DLD1 (cell line): ENCODE measurements around the gene LILRA6.
"Not testable (repeated sequence)": the region's sequence is repeated elsewhere in the genome, so short reads cannot be mapped to it uniquely, and the experiment has no call there.

ENCODE experiments used
- in situ Hi-C: cut with HindIII; loops from 2 replicates; pipeline ENCODE4 v1.10.0; 2017; ENCODE audit warnings: low sequenced_read_pairs

LILRA6 gene

GRCh38 chr19:54233941-54234340, 8.6 kb downstream of the LILRA6 start:
- in situ Hi-C loops = no loop called here

DNA sequence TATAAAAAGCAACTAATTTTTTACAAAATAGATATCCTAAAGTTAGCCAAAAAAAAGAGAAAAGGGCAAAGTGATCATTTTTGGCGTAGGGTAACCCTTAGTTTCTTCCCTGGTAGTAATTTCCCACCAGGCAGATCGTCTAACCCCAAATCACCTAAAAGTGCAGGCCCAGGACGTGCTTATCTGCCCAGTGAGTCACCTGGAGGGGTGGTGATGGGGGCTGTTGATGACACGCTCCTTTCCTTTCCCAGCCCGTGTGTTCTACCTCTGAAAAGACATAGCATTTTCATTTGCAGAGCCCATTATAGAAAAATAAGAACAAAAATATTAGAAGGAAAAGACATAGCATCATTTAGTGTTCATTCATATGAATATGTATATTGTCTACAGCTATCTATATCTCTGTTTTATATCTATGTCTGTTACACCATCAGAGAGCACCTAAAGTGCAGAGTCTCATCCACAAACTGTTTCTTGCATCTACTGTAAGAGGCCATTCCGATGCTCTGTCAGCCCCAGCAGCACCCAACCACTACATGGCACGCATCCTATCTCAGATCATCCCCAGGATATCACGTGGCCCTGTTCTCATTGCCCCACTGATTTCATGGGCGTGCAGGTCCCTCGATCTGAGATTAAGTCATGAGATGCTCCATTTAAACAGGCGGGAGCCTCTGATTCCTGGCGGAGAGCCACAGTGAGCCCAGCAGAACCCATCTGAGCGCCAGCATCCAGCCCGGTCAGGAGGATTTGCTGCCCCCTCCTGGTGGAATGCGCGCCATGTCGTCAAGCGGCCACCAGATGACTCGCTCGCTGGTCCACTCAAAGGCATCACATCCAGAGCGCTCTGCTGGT, 11.3 kb downstream of the LILRA6 start:
- in situ Hi-C loops = no loop called here

DNA sequence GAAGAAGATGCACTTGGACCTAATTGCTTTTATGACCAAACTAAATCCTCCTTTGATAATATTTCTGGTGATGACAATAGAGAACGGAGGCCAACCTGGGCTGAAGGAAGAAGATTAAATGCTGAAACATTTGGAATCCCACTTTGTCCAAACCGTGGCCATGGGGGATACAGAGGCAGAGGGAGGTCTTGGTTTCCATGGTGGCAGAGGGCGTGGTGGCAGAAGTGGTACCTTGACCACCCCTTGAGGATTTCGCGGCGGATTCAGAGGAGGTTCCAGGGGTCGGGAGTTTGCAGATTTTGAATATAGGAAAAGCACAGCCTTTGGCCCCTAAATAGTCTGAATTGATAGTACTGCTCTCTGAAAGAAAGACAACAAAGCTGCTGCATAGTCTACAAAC, 12.6 kb downstream of the LILRA6 start:
- in situ Hi-C loops = no loop called here

- in situ Hi-C loops = no loop called here
Observed at GRCh38 chr19:54229146-54229545, 13.4 kb downstream of the LILRA6 start.

- in situ Hi-C loops = not testable (repeated sequence)
Observed at GRCh38 chr19:54224619-54225018, 18.0 kb downstream of the LILRA6 start.

DNA sequence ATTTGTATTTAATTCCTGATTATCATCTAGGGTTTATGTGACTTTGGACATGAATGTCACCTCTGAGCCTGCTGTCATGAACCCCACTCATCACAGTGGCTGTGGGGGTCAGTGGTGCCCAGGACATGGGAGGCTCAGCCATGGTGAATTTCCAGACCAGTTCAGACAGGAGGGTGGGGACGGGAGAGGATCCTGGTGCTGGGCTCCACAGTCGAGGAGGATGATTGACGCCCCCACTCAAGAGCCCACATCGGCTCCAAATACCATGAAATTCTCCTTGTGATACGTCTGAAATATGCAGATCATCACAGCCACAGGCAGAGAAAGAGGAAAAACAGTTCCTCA, 18.7 kb downstream of the LILRA6 start:
- in situ Hi-C loops = not testable (repeated sequence)

DNA sequence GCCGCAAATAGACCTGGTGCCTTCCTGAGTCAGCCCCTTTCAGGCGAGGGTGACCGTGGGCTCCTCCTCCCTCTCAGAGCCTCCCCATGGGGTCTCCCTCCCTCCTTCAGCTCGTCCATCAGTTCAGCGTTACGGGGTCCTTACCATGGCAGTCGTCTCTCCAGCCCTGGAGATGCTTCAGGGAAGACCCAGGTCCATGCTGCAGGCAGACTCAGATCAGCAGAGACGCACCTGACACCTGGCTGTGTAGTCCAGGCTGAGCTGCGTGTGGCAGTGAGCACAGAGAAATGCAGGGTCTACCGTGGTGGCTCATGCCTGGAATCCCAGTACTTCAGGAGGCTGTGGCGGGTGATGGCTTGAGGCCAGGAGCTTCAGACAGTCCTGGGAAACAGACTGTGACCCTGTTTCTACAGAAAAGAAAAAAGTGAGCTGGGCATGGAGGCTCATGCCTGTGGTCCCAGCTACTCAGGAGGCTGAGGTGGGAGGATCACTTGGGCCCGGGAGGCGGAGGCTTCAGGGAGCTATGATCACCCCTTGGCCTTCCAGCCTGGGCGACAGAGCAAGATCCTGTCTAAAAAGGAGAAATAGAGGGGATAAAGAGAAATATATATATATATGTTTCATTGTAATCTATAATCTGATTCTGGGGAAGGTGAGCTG, 19.2 kb downstream of the LILRA6 start:
- in situ Hi-C loops = not testable (repeated sequence)

DNA sequence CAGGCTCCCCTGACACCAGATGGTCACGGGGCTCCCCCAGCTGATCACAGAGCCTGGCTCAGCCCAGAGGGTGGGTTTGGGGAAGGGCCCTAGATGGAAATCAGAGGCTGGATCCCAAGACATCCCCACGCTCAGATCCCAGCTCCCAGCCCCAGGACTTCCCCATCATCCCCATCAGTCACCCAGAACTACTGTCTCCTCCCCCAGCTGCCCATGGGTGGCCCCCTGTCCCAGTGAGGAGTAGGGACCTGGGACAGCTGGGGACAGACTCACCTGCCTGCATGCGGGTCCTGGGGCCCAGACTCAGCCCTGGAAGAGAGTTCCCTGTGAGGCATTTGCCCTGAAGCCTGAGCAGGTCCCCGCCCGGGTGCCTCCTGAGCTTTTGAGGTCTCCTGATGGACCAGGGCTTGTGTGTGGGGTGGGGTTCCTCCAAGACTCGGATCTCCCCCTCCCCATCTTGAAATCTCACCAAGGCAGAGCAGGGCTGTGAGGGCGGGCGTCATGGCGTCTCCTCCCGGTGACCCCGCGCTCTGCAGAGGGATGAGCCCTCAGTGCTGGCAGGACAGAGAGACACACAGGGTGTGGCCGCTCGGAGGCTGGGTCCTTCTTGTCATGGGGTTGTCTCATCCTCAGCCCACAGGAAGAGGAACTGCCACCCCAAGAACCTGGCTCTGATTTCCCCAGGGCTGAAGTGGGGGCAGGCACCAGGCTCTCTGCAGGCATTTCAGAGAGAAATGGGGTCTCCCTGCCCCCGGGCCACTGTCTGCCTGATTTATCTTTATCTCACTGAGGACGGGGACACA, 19.9 kb downstream of the LILRA6 start, which contains the start of gene LILRB3:
Gene LILRB3 (minus strand): TSS at position 534 of the 803 bp plus-strand sequence. CDS start 31 bp downstream, at position 503.
- in situ Hi-C loops = not testable (repeated sequence)

DNA sequence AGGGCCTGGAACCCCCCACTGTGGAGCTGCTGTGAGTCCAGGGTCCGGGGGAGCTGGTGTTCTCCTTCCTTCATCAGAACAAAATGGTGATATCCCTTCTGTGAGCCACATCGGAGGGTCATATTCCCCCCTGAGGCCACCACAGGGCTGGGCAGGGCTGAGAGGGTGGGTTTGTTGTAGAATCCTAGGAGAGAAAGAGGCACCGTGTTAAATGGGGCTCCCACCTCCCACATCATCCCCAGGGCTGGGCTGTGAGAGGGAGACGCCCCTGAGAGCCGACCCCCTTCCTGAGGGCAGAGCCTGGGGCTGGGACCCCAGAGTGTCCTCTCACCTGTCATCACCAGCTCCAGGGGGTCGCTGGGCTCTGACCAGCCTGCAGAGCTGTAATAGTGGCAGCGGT, 20.6 kb downstream of the LILRA6 start:
- in situ Hi-C loops = not testable (repeated sequence)

GRCh38 chr19:54219702-54220101, 22.9 kb downstream of the LILRA6 start:
- in situ Hi-C loops = not testable (repeated sequence)

- in situ Hi-C loops = no loop called here
Observed at GRCh38 chr19:54218960-54219661, 23.5 kb downstream of the LILRA6 start.

- in situ Hi-C loops = no loop called here
Observed at GRCh38 chr19:54218259-54218658, 24.3 kb downstream of the LILRA6 start.

GRCh38 chr19:54217517-54218247, 24.9 kb downstream of the LILRA6 start:
- in situ Hi-C loops = not testable (repeated sequence)

DNA sequence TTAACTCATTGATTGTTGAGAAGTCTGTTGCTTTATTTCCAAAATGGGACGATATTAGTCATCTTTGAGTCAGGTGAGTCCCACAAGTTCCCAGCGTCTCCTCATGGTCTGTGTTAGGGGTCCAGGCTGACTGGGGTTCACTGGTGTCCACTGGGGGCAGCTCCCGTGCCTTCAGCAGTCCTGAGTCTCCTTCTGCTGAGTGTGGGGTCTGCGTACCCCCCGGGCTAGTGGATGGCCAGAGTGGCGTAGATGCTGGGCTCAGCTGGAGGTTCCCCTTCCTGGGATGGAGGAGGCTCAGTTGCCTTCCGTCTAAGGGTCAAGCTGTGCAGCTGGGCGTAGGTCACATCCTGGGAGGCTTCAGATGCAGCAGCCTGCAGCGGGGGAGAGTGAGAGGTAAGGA, 25.7 kb downstream of the LILRA6 start:
- in situ Hi-C loops = no loop called here

GRCh38 chr19:54214734-54215133, 27.9 kb downstream of the LILRA6 start:
- in situ Hi-C loops = not testable (repeated sequence)

- in situ Hi-C loops = not testable (repeated sequence)
Observed at GRCh38 chr19:54214217-54214616, 28.4 kb downstream of the LILRA6 start.

GRCh38 chr19:54211235-54211634, 31.4 kb downstream of the LILRA6 start:
- in situ Hi-C loops = no loop called here

DNA sequence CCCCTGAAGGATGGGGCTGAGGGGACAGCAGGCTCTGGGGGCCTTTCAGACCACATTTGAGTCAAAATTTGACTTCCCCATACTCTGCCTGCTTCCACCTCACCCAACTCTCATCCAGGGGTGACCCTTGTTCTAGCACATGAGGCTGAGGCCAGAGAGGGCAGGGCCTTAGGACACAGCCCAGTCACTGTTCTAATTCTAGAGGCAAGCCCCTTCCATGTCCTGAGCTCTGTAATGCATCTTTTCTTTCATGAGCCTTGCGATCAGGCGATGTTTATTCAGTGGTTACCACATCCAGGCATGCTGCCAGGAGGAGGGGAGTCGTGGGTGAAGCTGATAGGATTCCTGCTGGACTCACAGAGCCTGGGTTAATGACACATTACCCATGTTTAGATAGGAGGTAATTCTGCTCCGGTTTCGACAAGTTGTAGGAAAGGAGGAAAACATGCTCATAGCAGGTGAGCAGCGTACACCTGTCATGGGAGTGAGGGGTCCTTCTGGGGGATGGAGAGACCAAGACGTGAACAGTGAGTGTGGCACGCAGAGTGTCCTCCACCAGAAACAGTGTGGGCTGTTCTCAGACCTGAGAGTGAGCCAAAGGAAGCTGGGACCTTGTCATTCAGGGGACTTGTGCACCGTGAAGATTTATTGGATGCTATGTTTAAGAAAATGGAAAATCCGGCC, 32.6 kb downstream of the LILRA6 start:
- in situ Hi-C loops = no loop called here

DNA sequence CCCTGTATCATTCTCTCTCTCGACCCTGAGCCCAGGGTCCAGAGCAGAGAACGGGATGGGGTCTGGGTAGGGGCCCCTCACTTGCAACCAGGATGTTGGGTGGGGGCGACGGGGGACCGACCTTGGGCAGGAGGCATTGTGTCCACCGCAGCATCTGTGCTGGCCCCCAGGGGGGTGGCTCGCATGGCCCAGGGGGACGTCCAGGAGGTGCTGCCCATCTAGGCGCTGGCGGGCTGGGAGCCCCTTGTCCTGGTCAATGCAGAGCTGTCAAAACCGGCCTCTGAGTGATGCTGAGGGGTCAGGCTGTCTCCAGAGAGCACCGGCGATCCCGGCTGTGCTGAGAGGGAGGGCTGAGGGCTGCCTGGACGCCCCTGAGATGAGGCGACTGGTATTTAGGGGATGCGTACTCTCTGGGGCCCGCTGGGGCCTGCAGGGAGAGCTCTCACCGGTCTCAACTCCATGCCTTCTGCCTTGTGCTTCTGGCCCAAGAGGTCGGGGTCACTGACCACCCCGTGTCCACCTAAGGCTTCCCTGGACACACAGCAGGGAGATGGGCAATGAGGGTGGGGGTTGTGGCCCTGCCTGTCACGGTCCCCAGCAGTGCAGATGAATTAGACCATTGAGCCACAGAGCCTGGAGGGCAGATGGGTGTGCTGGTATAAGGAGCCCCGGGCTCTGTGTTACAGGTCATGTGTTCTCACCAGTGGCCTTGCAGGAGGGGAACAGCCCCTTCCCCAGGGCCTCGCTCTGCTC, 33.4 kb downstream of the LILRA6 start:
- in situ Hi-C loops = no loop called here
